Duodenal mucosa (tissue), 2 donors: ENCODE results near the gene CEP128.

Source experiments
- H3K27ac ChIP-seq: one replicate; pipeline ENCODE4 v1.7.0; 2013; ENCODE audit warnings: low read depth, low read length
- H3K27me3 ChIP-seq, 2 donors: one replicate each; pipeline ENCODE4 v1.7.0; 2013; ENCODE audit warnings: low read length in 2 of 2, control low read depth in 1 of 2; ENCODE audit not compliant: insufficient read depth in 2 of 2, control insufficient read depth in 1 of 2
- H3K36me3 ChIP-seq, 2 donors: one replicate each; pipeline ENCODE4 v1.7.0; 2013; ENCODE audit warnings: low read length in 2 of 2, control low read depth in 1 of 2; ENCODE audit not compliant: insufficient read depth in 2 of 2, control insufficient read depth in 1 of 2
- H3K4me1 ChIP-seq, 2 donors: one replicate each; pipeline ENCODE4 v1.7.0; 2013; ENCODE audit warnings: low read length in 2 of 2, control low read depth in 1 of 2; ENCODE audit not compliant: insufficient read depth in 2 of 2, control insufficient read depth in 1 of 2
- H3K4me3 ChIP-seq, 2 donors: one replicate each; pipeline ENCODE4 v1.7.0; 2013; ENCODE audit warnings: low read length in 2 of 2, low read depth in 1 of 2
- H3K9ac ChIP-seq, 2 donors: one replicate each; pipeline ENCODE4 v1.7.0; 2013; ENCODE audit warnings: low read length in 2 of 2, low read depth in 1 of 2
- H3K9me3 ChIP-seq, 2 donors: one replicate each; pipeline ENCODE4 v1.7.0; 2013; ENCODE audit warnings: low read length in 2 of 2, control low read depth in 1 of 2; ENCODE audit not compliant: control insufficient read depth in 1 of 2

CEP128 gene

GRCh38 chr14:80637756-80638619 is 303.6 kb downstream of the CEP128 start:
- no peaks in the 10 kb centered on the region for H3K27me3 ChIP-seq
- H3K4me1 ChIP-seq: no peaks in the 10 kb centered on the region
- H3K9me3 ChIP-seq: no peaks in the 10 kb centered on the region
- H3K9ac ChIP-seq: no peak overlapping the region
- no peak overlapping the region for H3K27ac ChIP-seq
- H3K36me3 ChIP-seq: no peaks in the 10 kb centered on the region
- H3K4me3 ChIP-seq: no peak overlapping the region

GRCh38 chr14:80636071-80636470 is 305.5 kb downstream of the CEP128 start:
- Histone ChIP-seq H3K27ac (no peak overlapping the region), H3K27me3 (no peaks in the 10 kb centered on the region), H3K36me3 (no peaks in the 10 kb centered on the region), H3K9ac (no peak overlapping the region), H3K4me3 (no peak overlapping the region), H3K4me1 (no peaks in the 10 kb centered on the region), H3K9me3 (no peaks in the 10 kb centered on the region)

- no peaks in the 10 kb centered on the region for H3K4me1 ChIP-seq
- H3K9me3 ChIP-seq: no peaks in the 10 kb centered on the region
- no peak overlapping the region for H3K4me3 ChIP-seq
- H3K9ac ChIP-seq: no peak overlapping the region
- no peaks in the 10 kb centered on the region for H3K36me3 ChIP-seq
- no peaks in the 10 kb centered on the region for H3K27me3 ChIP-seq
- H3K27ac ChIP-seq: no peak overlapping the region
Measured at GRCh38 chr14:80634106-80634758, 307.3 kb downstream of the CEP128 start.

- Histone ChIP-seq H3K27me3 (no peaks in the 10 kb centered on the region), H3K9ac (no peak overlapping the region), H3K4me3 (no peak overlapping the region), H3K36me3 (no peaks in the 10 kb centered on the region), H3K4me1 (no peaks in the 10 kb centered on the region), H3K27ac (no peak overlapping the region), H3K9me3 (no peaks in the 10 kb centered on the region)
Measured at GRCh38 chr14:80629606-80630005, 311.9 kb downstream of the CEP128 start.

GRCh38 chr14:80628547-80628946 is 313.0 kb downstream of the CEP128 start:
- H3K27ac ChIP-seq: no peak overlapping the region
- no peak overlapping the region for H3K9ac ChIP-seq
- H3K27me3 ChIP-seq: no peaks in the 10 kb centered on the region
- H3K4me3 ChIP-seq: no peak overlapping the region
- H3K9me3 ChIP-seq: no peaks in the 10 kb centered on the region
- no peaks in the 10 kb centered on the region for H3K36me3 ChIP-seq
- no peaks in the 10 kb centered on the region for H3K4me1 ChIP-seq

- Histone ChIP-seq H3K4me3 (no peak overlapping the region), H3K27me3 (no peaks in the 10 kb centered on the region), H3K36me3 (no peaks in the 10 kb centered on the region), H3K27ac (no peak overlapping the region), H3K4me1 (no peaks in the 10 kb centered on the region), H3K9me3 (no peaks in the 10 kb centered on the region), H3K9ac (no peak overlapping the region)
Measured at GRCh38 chr14:80627745-80628144, 313.8 kb downstream of the CEP128 start.

- Histone ChIP-seq H3K4me3 (no peak overlapping the region), H3K27me3 (no peaks in the 10 kb centered on the region), H3K9ac (no peak overlapping the region), H3K9me3 (no peaks in the 10 kb centered on the region), H3K4me1 (no peaks in the 10 kb centered on the region), H3K27ac (no peak overlapping the region), H3K36me3 (no peaks in the 10 kb centered on the region)
Measured at GRCh38 chr14:80624581-80624980, 317.0 kb downstream of the CEP128 start.

- Histone ChIP-seq H3K9ac (no peak overlapping the region), H3K4me3 (no peak overlapping the region), H3K9me3 (no peaks in the 10 kb centered on the region), H3K27ac (no peak overlapping the region), H3K27me3 (no peaks in the 10 kb centered on the region), H3K36me3 (no peaks in the 10 kb centered on the region), H3K4me1 (no peaks in the 10 kb centered on the region)
Measured at GRCh38 chr14:80621701-80622100, 319.8 kb downstream of the CEP128 start.

GRCh38 chr14:80620434-80620833 is 321.1 kb downstream of the CEP128 start:
- no peaks in the 10 kb centered on the region for H3K36me3 ChIP-seq
- H3K4me1 ChIP-seq: no peaks in the 10 kb centered on the region
- no peak overlapping the region for H3K9ac ChIP-seq
- H3K27me3 ChIP-seq: no peaks in the 10 kb centered on the region
- no peak overlapping the region for H3K4me3 ChIP-seq
- H3K9me3 ChIP-seq: no peaks in the 10 kb centered on the region
- no peak overlapping the region for H3K27ac ChIP-seq

GRCh38 chr14:80618751-80619329 is 322.7 kb downstream of the CEP128 start:
- no peak overlapping the region for H3K9ac ChIP-seq

More at GRCh38 chr14:80618751-80619329, 322.7 kb downstream of the CEP128 start:
- Histone ChIP-seq H3K27ac (no peak overlapping the region), H3K9me3 (no peaks in the 10 kb centered on the region), H3K36me3 (no peaks in the 10 kb centered on the region), H3K4me3 (no peak overlapping the region), H3K27me3 (no peaks in the 10 kb centered on the region), H3K4me1 (no peaks in the 10 kb centered on the region)
